Measurements from ENCODE around the gene PRRX1. TPM values are rescaled to one million over a fixed set of nuclear protein-coding genes. Genes with fewer than 3 reads are reported as not detected.

The PRRX1 gene
- total RNA-seq, 1 donor from 2014 or later: 0.15 TPM

- ATAC-seq: no peak
- no peak for DNase-seq (ENCODE audit: low spot score)
These were observed 51.0 kb downstream of the PRRX1 start for GRCh38 chr1:170714938-170715337.

- ATAC-seq: no peak
- DNase-seq (ENCODE audit: low spot score): no peak
These were observed 53.0 kb downstream of the PRRX1 start for GRCh38 chr1:170716835-170717429.

GRCh38 chr1:170720661-170721060, 56.7 kb downstream of the PRRX1 start:
- DNase-seq (ENCODE audit: low spot score) (no peak), ATAC-seq (no peak)

- no peak for ATAC-seq
- no peak for DNase-seq (ENCODE audit: low spot score)
These were observed 57.7 kb downstream of the PRRX1 start for GRCh38 chr1:170721621-170722020.

- DNase-seq (ENCODE audit: low spot score): no peak
- ATAC-seq: no peak
These were observed 59.6 kb downstream of the PRRX1 start for GRCh38 chr1:170723518-170723917.

DNA sequence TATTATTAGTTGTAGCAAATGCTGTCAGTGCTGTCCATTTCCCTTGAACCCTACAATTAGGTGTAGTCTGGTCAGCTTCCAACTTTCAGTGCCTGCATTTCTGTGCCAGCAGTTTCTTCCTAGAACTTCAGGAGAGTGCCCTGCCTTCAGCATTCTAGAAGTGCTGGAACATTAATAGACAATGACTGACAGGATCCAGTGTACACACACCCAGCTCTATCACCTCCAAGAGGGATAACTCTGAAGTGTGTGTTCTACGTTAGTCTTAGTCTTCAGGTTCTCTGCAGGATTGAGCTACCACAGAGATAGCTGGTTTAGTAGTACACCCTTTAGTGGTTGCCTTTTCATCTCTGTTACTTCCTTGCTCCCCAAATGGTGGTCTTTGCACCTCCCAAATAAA, 61.4 kb downstream of the PRRX1 start:
- DNase-seq (ENCODE audit: low spot score) (no peak), ATAC-seq (no peak)

- ATAC-seq: no peak
- no peak for DNase-seq (ENCODE audit: low spot score)
These were observed 64.0 kb downstream of the PRRX1 start for GRCh38 chr1:170727963-170728362.

DNA sequence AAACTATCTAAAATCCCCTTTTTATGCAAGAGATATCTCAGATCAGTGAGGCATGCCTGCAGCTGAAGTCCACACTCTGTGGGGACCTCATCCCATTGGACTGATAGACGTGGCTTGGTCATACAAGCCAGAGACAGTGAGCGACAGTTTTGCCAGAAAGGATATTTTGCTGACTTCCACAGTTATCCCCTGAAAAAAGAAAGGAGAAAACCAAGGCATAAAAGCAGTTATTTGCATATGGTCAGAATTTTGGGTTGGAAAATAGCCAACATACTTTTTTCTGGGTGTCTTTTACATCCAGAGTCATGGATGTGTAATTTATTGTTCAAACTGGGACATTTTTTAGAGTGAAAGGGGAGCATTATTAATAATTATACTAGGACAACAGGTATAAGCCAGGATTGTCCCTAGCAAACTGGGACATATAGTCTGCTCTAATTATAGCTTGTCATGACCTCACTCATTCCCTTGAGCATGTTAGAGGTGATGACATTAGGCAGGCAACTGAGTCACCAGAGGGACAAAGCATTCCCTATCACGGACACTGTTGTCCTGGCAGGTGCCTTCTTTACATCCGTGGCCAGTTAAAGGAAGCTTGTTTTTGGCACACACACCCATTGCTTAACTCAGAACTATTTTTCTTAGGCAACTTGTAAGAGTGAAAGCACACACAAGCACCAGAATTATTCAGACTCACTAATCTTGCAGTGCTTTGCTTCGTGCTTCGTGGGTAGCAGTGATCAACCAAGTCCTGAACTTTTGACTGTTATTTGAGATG, 65.5 kb downstream of the PRRX1 start:
- ATAC-seq (no peak), DNase-seq (ENCODE audit: low spot score) (no peak)

DNA sequence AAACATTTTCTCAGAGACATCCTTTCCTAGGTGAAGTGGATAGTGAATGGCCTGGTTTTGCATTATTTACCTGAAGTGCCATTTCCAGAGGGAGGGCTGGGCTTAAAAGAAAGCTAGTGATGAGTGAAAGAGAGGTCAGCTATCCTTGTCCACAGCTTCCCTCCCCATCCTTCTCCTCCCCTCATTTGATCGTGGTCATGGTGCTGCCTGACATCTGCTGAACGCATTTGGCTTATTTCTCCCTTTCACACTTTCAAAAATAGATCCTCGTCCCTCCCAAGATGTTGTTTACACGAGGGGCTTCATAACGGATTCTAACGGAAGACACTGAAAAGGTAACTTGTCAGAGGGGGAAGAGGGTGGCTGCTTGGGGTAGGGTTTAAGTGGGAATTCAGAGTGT, 66.1 kb downstream of the PRRX1 start:
- no peak for ATAC-seq

GRCh38 chr1:170730438-170730837, 66.5 kb downstream of the PRRX1 start:
- ATAC-seq (no peak), DNase-seq (ENCODE audit: low spot score) (no peak)

More for the DNA sequence above, 66.1 kb downstream of the PRRX1 start:
- no peak for DNase-seq (ENCODE audit: low spot score)

DNA sequence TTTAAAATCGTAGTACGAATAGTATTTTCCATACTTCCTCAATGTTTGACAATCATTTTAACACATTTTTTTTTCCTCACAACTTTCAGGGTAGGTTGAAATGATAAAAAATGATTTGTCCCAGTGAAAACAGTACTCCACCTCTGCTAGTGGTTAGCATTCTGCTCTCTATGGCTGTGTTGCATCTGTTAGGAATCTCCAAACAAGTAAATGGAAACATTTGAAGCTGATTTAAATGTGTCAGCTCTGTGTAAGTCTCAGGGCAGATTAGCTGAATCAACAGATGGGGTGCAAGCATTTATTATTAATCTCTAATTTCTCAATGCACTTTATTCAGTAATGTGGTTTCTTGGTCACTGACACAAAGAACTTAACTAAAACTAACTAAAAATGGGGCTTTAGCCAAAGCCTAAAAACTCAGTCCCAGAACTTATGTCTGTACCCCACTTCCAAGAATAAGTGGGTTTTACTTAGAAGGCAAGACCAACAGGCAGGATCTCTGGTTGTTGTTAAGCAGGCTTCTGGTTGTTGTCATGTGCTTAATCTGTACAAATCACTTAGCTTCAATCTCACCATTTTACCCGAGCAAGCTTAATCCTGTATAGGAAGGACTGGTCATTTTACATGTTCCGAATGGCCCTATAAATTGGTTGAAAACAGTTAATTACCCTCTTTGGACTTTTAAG, 67.8 kb downstream of the PRRX1 start:
- no peak for DNase-seq (ENCODE audit: low spot score)
- ATAC-seq: no peak

DNA sequence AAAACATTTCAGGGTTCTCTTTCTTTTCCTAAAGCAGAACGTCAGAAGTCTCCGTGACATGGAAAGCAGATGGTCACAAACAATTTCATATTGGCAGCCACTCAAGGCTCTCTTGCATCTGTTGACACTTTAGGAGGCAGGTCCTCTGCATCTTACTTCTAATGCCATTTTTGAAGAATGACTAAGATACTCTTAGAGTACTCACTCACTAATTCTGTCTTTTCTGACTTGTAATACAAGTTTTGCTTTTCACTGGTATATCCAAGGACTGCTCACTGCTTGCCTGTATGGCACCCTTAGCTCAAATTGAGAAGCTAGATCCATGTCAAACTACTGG, 68.3 kb downstream of the PRRX1 start:
- DNase-seq (ENCODE audit: low spot score) (no peak), ATAC-seq (no peak)

DNA sequence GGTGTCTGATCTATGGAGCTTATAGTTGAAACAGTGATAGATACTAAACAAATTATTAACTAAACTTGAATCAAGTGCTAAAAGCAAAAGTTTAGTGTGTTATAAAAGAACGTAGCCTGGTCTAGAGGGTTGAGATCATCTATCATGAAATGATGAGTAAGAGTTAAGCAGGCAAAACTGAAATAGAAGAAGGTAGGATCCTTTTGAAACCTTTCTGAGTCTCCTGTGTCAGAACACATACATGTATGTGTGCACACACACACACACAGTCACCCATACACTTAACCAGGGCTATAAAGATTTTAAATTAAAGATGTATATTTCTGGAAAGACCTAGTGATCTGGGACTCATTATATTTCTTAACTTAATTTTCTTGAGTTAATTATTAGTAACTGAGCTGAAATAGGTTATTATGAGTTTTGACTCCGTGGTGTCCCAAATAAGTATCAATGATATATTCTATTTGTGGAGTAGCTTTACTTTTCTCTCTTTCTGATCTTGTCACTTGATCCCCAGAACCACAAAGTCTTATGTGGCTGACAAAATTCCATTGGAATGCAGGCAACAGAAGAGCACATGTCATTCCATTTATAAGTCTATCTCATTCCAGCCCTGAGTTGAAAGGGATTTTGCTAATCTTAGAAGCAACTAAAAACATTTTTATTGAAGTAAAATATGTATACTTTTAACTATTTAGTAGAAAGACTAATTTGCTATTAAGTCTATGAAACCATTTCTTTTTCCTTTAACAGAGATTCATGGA, 70.7 kb downstream of the PRRX1 start:
- DNase-seq (ENCODE audit: low spot score) (no peak), ATAC-seq (no peak)

DNA sequence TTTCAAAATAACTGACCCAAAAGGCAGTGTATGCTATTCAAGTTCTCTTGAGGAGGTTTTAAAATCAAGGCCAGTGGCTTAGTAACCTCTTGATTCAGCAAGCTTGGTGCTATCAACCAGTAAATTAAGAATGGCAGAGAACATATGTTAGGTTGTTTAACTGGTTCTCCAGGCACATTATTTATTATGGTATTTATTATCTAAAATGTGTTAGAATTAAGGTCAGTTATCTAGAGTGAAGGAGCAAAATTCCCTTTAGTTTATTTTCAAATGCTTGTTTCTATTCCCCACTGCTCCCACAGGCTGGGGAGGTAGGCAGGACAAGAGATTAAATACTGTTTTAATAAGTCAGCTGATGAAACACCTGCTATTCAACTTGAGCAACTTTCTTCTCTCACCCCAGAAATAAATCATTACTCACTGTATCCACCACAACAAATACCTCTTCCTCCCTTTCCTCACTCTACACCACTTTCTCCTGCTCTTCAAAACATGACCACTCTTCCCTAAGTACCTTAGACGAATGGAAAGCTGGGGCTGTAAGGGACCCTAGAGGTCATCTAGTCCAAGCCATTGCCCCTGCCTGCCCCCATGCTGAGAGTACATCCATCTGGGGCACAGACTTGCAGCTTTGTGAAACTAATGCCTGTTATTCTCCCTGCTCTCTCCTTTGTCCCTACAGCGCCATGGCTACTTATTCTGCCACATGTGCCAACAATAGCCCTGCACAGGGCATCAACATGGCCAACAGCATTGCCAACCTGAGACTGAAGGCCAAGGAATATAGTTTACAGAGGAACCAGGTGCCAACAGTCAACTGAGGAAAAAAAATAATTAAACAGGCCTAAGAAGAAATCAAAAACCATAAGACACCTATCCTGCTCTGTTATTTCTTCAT, 71.7 kb downstream of the PRRX1 start:
- no peak for ATAC-seq
- DNase-seq (ENCODE audit: low spot score): no peak

- DNase-seq (ENCODE audit: low spot score): no peak
- ATAC-seq: no peak
These were observed 75.9 kb downstream of the PRRX1 start for GRCh38 chr1:170739803-170740202.

DNA sequence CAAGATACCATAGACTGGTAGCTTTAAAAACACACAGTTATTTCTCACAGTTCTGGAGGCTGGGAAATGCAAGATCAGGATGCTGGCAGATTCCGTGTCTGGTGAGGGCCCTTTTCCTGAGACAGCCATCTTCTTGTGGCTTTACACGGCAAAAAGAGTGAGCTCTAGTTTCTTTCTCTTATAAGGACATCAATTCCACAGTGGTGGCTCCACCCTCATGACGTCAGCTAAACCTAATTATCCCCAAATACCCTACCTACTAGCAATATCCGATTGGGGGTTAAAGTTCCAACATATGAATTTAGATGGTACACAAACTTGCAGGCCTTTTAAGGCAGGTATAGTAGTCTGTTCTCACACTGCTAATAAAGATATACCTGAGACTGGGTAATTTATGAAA, 77.7 kb downstream of the PRRX1 start:
- no peak for ATAC-seq
- DNase-seq (ENCODE audit: low spot score): no peak

- DNase-seq (ENCODE audit: low spot score): no peak
- ATAC-seq: no peak
These were observed 78.7 kb downstream of the PRRX1 start for GRCh38 chr1:170742600-170742999.

DNA sequence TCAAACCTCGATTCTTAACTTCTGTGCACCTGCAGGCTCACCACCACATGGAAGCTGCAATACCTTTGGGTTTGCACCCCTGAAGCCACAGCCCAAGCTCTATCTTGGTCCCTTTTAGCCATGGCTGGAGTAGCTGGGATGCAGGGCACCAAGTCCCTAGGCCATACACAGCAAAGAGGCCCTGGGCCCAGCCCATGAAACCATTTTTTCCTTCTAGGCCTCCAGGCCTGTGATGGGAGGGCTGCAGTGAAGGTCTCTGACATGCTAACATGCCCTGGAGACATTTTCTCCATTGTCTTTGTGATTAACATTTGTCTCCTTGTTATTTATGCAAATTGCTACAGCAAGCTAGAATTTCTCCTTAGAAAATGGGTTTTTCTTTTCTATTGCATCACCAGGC, 79.2 kb downstream of the PRRX1 start:
- DNase-seq (ENCODE audit: low spot score): no peak
- no peak for ATAC-seq

GRCh38 chr1:170749549-170749948, 85.6 kb downstream of the PRRX1 start:
- DNase-seq (ENCODE audit: low spot score): no peak
- no peak for ATAC-seq

DNA sequence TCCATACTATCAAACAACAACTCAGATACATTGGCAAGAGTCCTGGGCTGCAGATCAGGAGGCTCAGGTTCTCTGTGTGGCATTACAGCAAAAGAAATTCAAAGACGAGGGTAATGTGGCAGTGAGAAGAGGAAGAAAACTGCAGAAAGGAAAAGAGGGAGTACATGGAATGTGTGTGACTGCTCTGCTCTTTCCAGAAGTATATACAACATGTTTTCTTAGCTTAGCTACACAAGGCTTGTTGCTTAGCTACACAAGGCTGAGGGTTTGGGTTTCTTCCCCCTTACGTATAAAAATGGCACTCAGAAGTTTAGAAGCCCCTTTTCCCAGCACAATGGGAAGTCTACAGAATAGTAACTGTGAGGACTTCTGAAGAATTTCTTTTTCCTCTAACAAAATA, 86.0 kb downstream of the PRRX1 start:
- ATAC-seq (no peak), DNase-seq (ENCODE audit: low spot score) (no peak)

- DNase-seq (ENCODE audit: low spot score): no peak
These were observed 91.9 kb downstream of the PRRX1 start for GRCh38 chr1:170755795-170756194.

More at GRCh38 chr1:170755795-170756194, 91.9 kb downstream of the PRRX1 start:
- ATAC-seq: no peak

Measured in left lobe of liver (tissue), 2 donors.